Ovary (tissue), 9 donors: Measurements from ENCODE around the gene PGBD5. TPM values are rescaled to one million over a fixed set of nuclear protein-coding genes. Genes with fewer than 3 reads are reported as not detected.

Experiments
- DNase-seq, 5 donors: peaks; one replicate each; pipeline ENCODE4 v3.0.0-alpha.2; 2019 to 2020
- H3K27ac ChIP-seq, 2 donors: fragments of 200-600 bp; one replicate each; pipeline versions ENCODE4 v1.5.1 to v1.8.0; 2019 to 2022
- H3K27me3 ChIP-seq: fragments of 200-600 bp; one replicate; pipeline ENCODE4 v1.8.0; 2022
- H3K36me3 ChIP-seq: fragments of 200-600 bp; sonication (generic); one replicate; pipeline ENCODE4 v1.5.1; 2019
- H3K4me1 ChIP-seq: one replicate; pipeline ENCODE4 v1.8.1; 2013; ENCODE audit warnings: mild to moderate bottlenecking, moderate library complexity; ENCODE audit not compliant: insufficient read depth
- H3K4me3 ChIP-seq: fragments of 200-600 bp; sonication (generic); one replicate; pipeline ENCODE4 v1.5.1; 2017
- H3K9me3 ChIP-seq, 2 donors: fragments of 200-600 bp in 1 of 2; sonication (generic) in 1 of 2; one replicate each; pipeline versions ENCODE4 v1.5.1 to v1.8.1; 2013 to 2019; ENCODE audit warnings: mild to moderate bottlenecking in 1 of 2, moderate library complexity in 1 of 2
- EP300 ChIP-seq: sonication (generic); formaldehyde crosslinking; IDR thresholded peaks from one replicate; pipeline ENCODE4 v1.6.1; 2017; ENCODE audit warnings: antibody characterized with exemption
- POLR2A ChIP-seq: fragments of 450-650 bp; IDR thresholded peaks from one replicate; pipeline ENCODE4 v1.6.1; 2017; ENCODE audit warnings: antibody characterized with exemption, mild to moderate bottlenecking, moderate library complexity
- WGBS, 3 donors: extraction: QIAGEN DNeasy Blood & Tissue Kit in 1 of 3; methylation state at CpG; one replicate each; pipeline versions ENCODE4 v1.1.5 to v1.1.7; 2013 to 2017; 5-methylcytosine and 5-hydroxymethylcytosine counted together
- intact Hi-C, 4 donors: fragments of 100-400 bp; cut with DNase I; formaldehyde crosslinking; loops; one replicate each; pipeline versions ENCODE4 v1.11.0 to v1.15.1; 2022 to 2023
- polyA plus RNA-seq, 2 donors: library from polyadenylated mRNA; stranded (reverse); fragments of 200-250 nt in 1 of 2; fragments of 350-450 nt in 1 of 2; fragmentation: Illumina TruSeq in 1 of 2; extraction: RNeasy Lipid Tissue Mini Kit (QIAGEN cat#74804) in 1 of 2; gene quantifications; one replicate each; pipeline ENCODE4 v1.2.3, GENCODE V29; 2013 to 2014
- total RNA-seq, 7 donors: library from RNA; depleted of rRNA in 2 of 7; stranded (reverse); fragments of >200 nt in 2 of 7; fragmentation: NEBNext Ultra II Directional in 3 of 7; extraction: Animal tissue kit (Norgen Biotek cat#: 25700) in 3 of 7; gene quantifications; one replicate each; pipeline versions ENCODE4 v1.1.0 to v1.2.4, GENCODE V29; 2016 to 2023
- TF ChIP-seq, protein P1 (sequence below), 3 donors: fragments of 450-650 bp in 2 of 3; fragments of 200-600 bp in 1 of 3; IDR thresholded peaks; one replicate each; pipeline versions ENCODE4 v1.5.1 to v1.8.0; 2016 to 2022; ENCODE audit warnings: antibody characterized with exemption in 3 of 3, mild to moderate bottlenecking in 1 of 3
- donor health status: DM: no; HTN: no; CAD: no; lungs with moderate emphysema.
- donor health status: DM: no; HTN: no; CAD: no.
- donor health status: Bipolar disorder and iron deficiency.
- donor health status: DM: yes; HTN: yes; CAD: no.
- donor health status: DM: no; HTN: no; CAD: no.
- donor health status: DM: yes; HTN: yes; CAD: no.

Gene PGBD5
- total and polyA plus RNA-seq, 9 donors, result 0.12 to 2.6 (median 1.1) TPM

DNA sequence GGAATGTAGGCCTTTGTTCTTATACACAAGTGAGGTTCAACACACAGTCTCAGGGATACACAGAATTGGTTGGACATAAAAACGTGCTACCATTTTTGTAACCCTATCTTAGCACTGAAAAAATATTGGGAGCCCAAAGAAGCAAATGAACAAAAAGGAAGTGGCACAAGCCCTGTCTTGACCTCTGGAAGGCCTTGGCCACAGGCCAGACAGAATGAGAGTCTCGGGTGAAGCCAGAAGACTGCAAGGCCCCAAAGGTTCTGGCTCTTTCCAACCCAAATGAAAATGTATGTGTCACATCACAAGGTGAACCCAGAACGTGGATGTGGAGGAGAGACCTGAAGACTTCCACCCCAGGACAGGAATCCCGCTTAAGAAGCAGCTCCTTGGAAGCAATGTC is 57.3 kb downstream of the PGBD5 start:
- Histone ChIP-seq H3K36me3 (no peaks in the 10 kb centered on the region), H3K27me3 (no peaks in the 10 kb centered on the region), H3K9me3 (no peaks in the 10 kb centered on the region), H3K4me3 (no peak overlapping the region), H3K27ac (no peak overlapping the region), H3K4me1 (no peaks in the 10 kb centered on the region)
- 61 to 75% (median 67%) methylated on average over 4 of the region's 4 CpGs for WGBS, 3 donors
- TF ChIP-seq EP300 (no peak), POLR2A (no peak)
- TF ChIP-seq, protein P1, sequence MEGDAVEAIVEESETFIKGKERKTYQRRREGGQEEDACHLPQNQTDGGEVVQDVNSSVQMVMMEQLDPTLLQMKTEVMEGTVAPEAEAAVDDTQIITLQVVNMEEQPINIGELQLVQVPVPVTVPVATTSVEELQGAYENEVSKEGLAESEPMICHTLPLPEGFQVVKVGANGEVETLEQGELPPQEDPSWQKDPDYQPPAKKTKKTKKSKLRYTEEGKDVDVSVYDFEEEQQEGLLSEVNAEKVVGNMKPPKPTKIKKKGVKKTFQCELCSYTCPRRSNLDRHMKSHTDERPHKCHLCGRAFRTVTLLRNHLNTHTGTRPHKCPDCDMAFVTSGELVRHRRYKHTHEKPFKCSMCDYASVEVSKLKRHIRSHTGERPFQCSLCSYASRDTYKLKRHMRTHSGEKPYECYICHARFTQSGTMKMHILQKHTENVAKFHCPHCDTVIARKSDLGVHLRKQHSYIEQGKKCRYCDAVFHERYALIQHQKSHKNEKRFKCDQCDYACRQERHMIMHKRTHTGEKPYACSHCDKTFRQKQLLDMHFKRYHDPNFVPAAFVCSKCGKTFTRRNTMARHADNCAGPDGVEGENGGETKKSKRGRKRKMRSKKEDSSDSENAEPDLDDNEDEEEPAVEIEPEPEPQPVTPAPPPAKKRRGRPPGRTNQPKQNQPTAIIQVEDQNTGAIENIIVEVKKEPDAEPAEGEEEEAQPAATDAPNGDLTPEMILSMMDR (IDR thresholded peaks at IDR 0.05), result no peak
- intact Hi-C loops, result no loop called here
- no peak for DNase-seq

DNA sequence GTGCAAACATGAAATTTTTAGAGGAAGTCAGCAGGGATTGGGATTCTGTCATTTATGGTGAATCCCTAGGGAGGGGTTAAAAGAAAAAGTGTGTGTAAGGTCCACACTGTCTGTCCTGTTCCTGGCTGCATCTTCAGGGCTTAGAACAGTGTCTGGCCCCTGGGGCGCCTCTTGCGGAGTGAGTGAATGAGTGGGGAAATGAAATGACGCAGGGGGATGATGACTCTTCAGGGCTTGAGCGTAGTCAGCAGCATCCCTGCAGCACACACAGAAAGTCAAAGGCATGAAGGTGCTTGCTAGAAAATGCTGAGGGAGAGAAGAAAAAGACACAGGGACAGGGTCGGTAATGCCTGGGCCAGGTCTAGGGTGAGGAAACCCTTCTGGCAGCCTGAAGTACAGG is 57.8 kb downstream of the PGBD5 start:
- H3K27me3 ChIP-seq, result no peaks in the 10 kb centered on the region
- H3K4me1 ChIP-seq, result no peaks in the 10 kb centered on the region
- H3K27ac ChIP-seq, result no peak overlapping the region
- intact Hi-C loops, result no loop called here
- no peaks in the 10 kb centered on the region for H3K9me3 ChIP-seq
- TF ChIP-seq POLR2A, result no peak
- TF ChIP-seq, protein P1 (IDR thresholded peaks at IDR 0.05), result no peak
- TF ChIP-seq EP300, result no peak
- no peak for DNase-seq
- WGBS, 3 donors, result 71 to 85% (median 76%) methylated on average over 5 of the region's 5 CpGs
- H3K36me3 ChIP-seq, result no peaks in the 10 kb centered on the region
- H3K4me3 ChIP-seq, result no peak overlapping the region

DNA sequence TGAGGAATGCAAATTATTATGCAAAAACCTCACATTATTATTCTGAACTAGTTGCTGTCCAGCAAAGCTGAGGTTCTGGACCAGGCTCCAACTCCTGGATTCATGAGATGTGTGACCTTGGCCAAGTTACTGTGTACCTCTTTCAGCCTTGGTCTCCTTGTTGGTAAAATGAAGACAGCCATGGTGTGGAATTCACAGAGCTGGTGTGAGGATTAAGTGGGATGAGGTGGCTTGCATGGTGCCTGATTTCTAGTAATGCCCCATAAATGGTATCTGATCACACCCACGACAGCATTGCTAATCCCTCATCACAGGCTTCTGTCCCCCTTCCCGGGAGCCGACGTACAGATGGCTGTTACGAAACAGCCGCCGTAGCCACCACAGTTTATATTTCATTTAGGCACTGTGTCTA is 59.6 kb downstream of the PGBD5 start:
- Histone ChIP-seq H3K27ac (no peak overlapping the region), H3K4me3 (no peak overlapping the region), H3K36me3 (no peaks in the 10 kb centered on the region), H3K9me3 (no peaks in the 10 kb centered on the region), H3K4me1 (no peaks in the 10 kb centered on the region), H3K27me3 (no peaks in the 10 kb centered on the region)
- 74 to 92% (median 77%) methylated on average over 7 of the region's 7 CpGs for WGBS, 3 donors
- TF ChIP-seq POLR2A (no peak), EP300 (no peak)
- TF ChIP-seq, protein P1 (IDR thresholded peaks at IDR 0.05), result no peak
- intact Hi-C loops, result no loop called here
- no peak for DNase-seq

DNA sequence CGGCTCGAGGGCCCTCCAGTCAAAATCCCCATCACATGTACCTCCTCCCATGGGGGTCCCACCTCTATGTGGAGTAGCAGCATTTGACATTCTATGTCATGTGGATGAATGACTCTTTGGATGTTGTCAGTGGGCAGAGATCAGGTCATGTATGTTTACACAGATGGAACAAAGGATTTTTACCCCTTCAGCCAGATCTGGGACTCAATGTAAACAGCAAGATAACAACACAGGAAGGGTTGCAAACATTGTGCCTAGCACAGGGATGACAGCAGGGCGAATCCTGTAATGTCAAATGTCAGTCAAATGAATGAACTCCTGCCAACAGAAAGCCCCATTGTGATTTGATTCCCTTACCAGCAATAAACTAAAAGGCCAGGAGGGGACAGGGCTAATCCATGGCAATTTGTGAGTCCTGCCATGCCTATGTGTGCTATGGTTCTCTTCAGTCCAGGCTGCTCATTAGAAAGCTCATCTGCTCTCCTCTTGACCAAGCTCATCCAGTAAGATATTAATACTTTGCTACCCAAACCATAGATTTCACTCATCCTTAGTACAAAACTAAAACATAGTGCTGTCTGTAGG is 60.3 kb downstream of the PGBD5 start:
- intact Hi-C loops, result no loop called here
- Histone ChIP-seq H3K27ac (no peak overlapping the region), H3K27me3 (no peaks in the 10 kb centered on the region), H3K4me1 (no peaks in the 10 kb centered on the region), H3K36me3 (no peaks in the 10 kb centered on the region), H3K9me3 (no peaks in the 10 kb centered on the region), H3K4me3 (no peak overlapping the region)
- no peak for TF ChIP-seq EP300
- no peak for TF ChIP-seq POLR2A
- TF ChIP-seq, protein P1 (IDR thresholded peaks at IDR 0.05), result no peak
- DNase-seq, result no peak
- WGBS, 3 donors, result 82 to 85% (median 85%) methylated on average over 3 of the region's 3 CpGs
